Measurements from ENCODE around the gene PIK3C2B.

PIK3C2B gene

DNA sequence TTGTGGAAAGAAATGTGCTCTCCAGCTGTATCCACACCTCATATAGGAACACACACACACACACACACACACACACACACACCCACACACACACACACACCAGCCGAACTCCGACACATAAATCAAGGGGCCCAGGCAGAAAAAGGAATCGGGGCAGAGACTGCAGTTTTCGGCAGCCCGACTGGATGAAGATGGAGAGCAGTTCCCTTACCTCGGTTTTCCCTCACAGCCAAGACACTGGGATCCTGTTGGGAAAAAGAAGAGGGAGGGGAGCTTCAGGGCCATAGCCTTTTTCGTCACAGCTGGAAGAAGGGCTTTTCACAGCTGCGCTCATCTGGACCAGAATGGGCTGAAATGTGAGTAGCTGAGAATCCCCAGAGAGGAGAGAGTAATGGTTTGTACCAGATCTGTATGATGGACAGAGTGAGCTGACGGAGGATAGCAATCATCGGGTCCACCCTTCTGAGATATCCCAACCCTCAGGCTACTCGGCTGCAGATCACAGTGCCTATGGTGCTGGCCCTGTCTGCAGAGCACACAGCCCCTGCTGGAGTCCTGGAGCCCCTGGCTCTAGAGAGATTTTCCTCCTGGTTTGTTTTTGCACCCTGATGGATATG is 37.7 kb downstream of the PIK3C2B start:
- DNase-seq = no peak

DNA sequence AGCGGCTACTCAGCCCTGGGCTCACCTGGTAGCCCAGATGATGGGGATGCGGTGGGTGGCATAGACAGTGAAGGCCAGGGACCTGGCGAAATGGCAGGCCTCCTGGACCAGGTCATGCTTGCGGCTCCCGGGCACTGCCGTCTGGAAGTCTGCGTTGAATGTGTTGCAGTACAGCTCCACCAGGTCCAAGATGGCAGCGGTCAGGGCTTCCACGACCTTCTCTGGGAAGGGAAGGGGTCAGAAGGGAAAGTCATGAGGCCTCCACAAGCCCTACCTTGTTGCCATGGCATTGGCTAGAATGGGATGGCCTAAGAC is 38.8 kb downstream of the PIK3C2B start:
- DNase-seq = no peak

DNA sequence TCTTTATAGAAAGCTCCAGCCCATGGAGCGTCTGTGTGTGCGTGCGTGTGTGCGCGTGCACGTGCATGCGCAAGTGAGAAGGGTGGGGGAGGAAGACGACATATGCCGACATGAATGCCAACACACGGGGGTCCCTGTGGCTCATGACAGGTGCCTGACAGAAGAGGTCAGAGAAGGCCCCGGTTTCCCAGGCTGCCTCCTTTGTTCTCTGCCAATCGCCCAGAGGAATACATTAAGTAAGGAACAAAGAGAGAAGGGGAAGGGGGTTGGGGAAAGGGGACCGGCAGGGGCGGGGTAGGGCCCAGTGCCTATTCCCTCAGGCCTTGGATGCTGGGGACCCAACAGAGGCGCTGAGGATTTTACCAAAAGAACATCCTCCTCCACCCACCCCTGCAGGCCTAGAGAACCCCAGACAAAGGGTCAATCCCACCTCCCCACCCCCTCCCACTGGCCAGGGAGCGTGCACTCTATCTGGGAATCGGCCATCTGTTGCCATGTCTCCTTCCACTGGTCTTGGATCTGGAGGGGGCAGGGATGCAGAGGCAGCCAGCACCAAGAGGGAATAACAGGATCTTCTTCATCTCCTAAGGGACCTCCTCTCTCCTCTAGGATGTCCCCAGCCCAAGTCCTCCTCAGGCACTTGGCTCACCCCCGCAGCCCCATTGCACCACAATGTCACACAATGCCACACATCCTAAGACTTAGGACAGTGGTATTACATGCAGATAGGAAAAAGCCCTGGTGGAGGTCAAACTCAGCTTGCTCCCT is 39.4 kb downstream of the PIK3C2B start:
- DNase-seq = no peak

DNA sequence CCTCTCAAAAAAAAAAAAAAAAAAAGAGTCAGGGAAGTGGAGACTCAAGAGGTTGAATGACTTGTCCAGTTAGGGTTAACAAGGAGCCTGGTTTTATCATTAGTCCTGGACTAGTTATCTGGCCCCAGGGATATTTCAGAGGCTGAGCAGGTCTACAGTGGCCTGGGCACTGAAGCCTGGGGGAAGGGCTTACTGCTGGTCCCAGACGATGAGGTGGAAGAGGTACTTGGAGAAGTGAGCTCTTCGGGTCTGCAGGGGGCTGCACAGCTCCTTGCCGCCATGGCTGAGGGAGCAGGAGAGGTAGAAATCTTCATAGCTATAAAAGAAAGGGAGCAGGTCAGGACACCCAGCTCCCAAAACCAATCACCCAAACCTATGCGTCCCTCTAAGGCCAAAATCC is 40.1 kb downstream of the PIK3C2B start:
- no peak for DNase-seq

DNA sequence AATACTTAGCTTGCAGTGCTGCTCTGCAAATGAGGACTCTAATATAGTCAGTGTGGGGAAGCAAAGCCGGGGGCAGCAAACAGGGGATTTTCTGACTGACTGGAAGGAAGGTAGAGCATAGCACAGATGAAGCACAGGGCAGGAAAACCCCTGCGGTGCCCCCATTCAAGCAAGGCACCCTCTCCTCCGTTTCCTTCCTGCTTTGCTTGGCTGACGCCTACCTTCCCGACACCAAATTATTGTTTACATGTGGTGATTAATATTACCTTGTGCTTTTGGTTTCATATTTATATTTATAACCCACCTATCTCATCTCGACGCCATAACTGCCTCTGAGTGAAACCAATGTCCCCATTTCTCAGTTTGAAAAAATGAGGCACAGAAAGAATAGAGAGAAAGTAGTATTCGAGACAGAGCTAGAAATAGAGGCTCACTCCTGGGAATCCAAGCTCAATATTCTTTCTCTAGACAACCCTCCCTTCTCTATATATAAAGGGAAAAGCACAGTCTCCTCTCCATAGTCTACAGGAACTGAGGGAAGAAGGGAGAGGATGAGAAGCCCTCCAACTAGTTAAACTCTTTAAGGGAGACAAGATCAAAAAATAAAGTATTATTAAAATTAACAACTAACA is 41.3 kb downstream of the PIK3C2B start:
- DNase-seq = peak in 1 of 2 donors; percentile 17

DNA sequence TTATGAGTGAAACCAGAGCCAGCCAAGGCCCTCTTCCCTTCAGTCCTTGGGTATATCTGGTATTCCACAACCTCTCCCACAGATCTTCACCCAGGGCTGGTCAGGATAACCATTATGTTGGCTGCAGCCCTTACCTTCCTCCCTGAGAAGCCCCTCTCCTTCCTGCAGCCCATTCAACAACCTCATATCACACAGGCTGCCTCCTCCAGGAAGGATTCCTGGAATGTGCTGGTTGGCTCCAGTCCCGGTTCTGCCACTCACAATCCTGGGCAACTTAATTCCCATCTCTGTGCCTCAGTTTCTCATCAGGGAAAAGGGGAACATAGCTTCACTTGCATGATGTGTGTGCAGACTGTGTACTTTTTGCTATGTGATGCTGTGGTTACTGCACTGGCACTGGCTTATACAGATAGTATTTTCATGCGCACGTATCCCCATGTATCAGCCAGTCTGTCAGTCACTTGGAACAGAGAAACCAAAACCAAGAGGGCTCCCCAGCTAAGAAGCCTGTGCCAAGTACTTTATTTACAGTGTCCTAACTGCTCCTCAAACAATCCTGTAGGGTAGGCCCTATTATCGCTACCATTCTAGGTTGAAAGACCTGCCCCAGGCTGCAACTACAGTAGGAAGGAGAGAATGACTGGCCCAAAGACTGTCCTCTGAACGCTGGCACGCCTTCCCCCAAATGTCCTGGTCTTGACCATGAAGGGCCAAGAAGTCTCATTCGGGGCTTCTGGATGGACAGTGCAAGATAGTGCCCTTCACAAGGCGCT is 43.1 kb downstream of the PIK3C2B start:
- no peak for DNase-seq

DNA sequence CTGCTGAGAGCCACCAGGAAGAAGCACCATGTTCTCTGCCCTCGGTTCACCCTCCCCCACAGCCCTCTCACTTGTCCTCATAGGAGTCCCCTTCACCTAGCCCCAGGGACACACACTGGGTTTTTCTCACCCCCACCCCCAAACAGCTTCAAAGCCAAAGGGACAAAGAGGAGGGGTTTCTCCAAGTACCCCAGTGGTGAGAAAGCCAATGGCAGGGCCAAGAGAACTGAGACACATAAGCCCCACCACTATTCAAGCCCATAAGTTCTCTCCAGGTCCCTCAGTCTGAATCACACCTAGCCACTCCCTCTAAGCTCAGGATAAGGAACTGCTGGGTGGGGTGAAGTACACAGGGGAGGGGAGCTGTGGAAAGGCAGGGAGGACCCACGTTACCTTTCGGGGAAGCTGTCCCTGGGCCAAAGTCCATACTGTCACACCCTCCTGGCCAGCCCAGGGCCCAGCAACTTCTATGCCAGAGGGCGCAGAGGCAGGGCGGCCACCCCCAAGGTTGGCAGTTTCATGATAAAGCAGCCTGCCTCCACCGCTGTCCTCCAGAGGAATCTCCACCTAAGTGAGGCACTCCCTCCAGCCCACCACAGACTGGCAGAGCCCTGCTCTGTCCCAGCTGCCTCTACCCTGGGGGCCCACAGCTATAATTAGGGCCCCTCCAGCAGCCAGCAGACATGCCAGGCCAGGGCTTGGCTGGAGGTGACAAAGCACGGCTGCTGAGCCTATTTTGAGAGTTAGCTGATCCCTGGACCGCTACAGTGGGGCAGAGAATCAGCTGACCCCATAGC is 43.9 kb downstream of the PIK3C2B start:
- DNase-seq = no peak

DNA sequence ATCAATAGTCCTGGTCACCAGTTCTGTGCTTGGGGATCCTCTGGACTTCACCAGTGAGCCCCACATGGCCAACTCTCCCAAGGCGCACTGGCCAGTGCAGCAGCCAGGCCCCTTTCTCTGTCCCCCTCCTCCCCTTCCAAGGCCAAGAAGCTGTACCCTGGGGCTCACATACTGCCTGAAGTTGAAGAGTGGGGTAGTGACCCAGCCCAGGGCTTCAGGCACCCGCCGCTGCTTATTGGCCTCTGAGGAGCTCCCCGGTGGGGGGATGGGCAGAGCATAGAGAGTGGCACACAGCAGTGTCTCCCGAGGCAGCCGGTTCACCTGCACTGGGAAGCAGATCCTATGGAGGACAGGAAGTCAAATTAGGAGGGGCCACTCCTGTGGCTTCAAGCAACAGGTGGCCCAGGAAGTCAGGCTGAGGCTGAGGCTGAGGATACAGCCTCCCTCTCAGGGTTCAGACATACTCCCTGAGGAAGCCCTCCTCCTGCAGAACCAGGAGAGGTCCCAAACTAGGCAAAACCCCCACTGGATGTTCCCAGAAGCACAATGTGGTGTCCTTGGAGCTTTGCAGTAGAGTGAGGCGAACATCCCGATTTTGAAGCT is 44.8 kb downstream of the PIK3C2B start:
- no peak for DNase-seq

DNA sequence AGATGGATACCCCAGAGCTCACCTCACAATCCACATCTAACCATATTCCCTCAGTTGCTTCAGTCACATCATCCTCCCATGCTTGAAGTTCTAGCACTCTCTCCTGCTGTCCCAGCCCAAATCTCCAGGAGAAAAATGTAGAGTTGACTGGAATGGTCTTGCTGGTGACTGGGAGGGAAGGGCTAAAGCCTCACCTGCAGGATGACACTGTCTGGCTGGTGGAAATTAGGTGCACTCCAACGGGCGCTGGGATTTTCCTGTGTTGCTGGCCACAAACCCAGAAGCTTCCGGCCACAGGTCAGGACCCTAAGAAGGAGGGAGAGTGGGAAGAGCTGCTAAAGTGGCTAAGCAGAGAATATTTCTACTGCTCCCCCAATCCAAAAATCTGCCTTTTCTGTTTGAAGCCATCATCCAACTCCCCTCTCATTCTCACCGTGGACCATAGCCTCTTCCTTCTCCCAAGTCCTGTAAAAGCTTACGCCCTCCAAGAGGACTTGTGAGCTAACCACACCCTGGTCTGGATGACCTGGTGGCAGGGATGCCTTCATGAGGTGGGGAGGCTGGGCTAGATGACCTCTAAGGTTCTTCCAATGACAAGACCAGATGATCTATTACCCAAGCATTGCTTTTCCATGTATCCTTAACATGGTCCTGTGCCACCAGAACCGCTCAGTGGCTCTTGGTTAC is 45.5 kb downstream of the PIK3C2B start:
- no peak for DNase-seq

DNA sequence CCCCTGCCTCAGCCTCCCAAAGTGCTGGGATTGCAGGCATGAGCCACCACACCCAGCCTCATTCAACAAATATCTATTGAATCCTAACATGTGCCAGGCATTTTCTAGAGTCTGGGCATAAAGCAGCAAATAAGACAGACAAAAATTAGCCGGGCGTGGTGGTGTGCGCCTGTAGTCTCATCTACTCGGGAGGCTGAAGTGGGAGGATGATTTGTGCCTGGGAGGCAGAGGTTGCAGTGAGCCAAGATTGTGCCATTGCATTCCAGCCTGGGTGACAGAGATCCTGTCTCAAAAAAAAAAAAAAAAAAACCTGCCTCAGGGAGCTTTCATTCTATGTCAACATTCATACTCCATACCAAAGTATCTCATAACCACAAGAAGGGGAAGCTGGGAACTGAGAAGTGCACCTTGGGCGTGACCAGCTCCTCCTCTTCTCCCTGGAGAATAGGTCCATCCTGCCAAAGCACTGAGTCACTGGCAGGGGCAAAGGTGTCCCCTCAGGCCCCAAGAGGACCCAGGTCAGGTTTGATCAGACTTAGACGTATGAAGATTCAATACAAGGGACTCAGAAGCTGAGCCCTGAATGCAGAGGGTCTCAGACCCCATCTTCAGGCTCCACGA is 46.2 kb downstream of the PIK3C2B start:
- DNase-seq = no peak

DNA sequence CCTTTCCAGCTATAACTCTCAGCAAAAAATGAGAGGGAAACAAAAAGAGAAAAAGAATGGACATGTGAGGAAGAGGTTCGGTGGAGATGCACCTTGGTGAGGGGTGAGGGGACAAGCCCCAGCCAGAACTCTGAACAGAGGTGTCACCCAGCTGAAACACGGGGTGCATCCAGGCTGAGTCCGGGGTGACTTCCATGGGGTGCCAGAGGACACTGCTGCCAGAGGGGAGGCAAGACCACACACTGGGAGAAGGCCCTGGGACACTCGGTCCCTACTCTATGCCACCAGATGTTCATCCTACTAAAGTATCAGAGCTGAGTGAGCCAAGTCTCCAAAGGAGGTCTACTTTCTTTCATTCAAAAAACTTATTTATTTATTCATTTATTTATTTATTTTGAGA is 46.9 kb downstream of the PIK3C2B start:
- no peak for DNase-seq

DNA sequence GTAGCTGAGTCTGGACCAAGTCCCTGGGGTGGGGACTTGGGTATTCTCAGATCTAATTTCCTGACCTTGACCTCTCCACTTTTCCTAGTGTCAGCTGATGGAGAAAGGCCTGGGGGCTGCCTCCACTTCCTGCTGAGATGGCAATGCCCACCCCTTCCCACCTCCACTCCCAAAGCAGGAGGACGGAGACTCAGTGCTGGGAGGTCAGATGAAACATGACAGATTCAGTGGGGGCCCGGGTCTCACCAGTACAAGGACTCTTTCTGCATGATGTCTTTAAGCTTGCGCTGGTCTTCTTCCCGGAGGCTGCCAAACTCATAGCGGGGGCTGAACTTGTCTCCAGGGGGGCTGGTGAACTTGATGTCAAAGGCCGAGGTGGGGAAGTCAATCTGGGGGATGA is 47.4 kb downstream of the PIK3C2B start:
- no peak for DNase-seq

DNA sequence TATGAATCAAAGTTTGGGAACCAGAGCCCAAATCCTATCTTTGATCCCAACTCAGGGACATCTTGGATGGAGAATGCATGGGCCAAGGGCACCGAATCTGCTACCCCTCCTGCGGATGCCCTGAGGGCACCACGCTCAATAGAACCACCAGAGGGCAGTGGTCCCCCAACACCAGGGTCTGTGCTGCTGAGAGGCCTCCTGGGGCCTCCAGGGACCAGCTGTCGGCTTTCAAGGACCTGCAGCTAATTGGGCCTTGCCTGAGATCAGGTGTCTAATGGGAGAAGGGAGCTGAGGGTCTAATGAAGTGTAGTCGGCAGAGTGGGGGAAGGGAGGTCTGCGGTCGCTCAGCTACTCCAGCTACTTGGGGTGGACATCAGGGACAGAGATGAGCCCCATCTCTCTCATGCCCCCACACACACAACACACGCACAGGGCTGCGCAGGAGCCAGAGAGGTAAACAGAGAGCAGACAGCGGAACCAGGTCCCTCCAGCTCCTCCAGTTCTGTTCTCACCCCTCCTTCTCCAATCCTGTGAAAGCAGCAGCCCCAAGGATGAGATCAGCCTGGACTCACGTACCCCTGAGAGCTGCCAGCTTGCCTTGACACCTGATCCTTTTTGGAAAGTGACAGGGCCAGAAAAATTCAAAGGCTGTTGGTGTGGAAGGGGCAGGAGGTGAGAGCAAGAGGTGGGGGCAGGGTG is 48.0 kb downstream of the PIK3C2B start:
- peak; percentile 18 to 44 for DNase-seq

DNA sequence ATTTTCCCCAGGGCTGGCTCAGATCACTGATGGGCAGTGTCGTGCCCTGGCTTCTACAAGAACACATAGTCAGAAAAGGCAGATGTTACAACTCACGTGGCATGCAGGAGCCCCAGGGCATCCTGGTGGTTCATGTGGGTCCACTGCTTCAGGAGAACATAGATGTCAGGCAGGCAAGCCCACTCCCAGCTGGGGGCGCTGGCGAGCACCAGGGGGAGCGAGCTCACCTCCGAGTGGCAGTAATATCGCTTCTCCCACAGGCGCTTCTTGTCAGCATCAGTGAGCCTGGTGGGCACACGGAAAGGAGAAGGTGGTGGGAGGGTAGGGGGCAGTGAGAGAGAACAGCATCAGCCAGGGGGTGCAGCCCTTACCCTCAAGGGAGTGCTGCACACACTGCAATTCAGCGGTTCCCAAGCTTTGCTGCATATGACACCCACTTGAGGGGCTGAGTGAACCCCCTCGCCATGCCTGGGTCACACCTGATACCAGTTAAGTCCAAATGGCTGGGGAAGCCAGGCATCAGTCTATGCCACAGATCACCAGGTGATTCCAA is 48.7 kb downstream of the PIK3C2B start:
- no peak for DNase-seq
